MG63 (cell line): ENCODE data around the gene TCF12. TPM values are rescaled to one million over a fixed set of nuclear protein-coding genes. Genes with fewer than 3 reads are reported as not detected.

Experiments used
- DNase-seq: peaks from one replicate; pipeline ENCODE4 v3.0.0-alpha.2; 2020
- H3K27me3 ChIP-seq: fragments of 250-450 bp; sonication (Bioruptor Pico); 2 replicates; pipeline ENCODE4 v1.5.1; 2020; ENCODE audit warnings: mild to moderate bottlenecking, moderate library complexity
- H3K36me3 ChIP-seq: fragments of 250-450 bp; sonication (Bioruptor Pico); 2 replicates; pipeline ENCODE4 v1.5.1; 2020; ENCODE audit warnings: mild to moderate bottlenecking, moderate library complexity
- H3K4me3 ChIP-seq: fragments of 250-450 bp; sonication (Bioruptor Pico); 2 replicates; pipeline ENCODE4 v1.5.1; 2020; ENCODE audit warnings: mild to moderate bottlenecking, moderate library complexity
- H3K9me3 ChIP-seq: fragments of 250-450 bp; sonication (Bioruptor Pico); 2 replicates; pipeline ENCODE4 v1.5.1; 2020; ENCODE audit warnings: mild to moderate bottlenecking, moderate library complexity
- total RNA-seq: library from RNA; depleted of rRNA; stranded (reverse); fragments of >200 nt; shearing (Covaris generic); gene quantifications from 2 replicates; pipeline ENCODE4 v1.2.3, GENCODE V29; 2014; ENCODE audit warnings: low replicate concordance; rRNA removed

Gene TCF12
- total RNA-seq, result 48.8 and 63.6 TPM in 2 replicates

GRCh38 chr15:56918046-56918938 lies at the start of gene TCF12:
TCF12 (plus strand) TSS chr15:56918644; CDS start chr15:56919914, 1,270 bp downstream.
- Histone ChIP-seq H3K27me3 (no peaks in the 10 kb centered on the region), H3K4me3 (peak within 1 kb of the TSS; percentile 98), H3K36me3 (peaks cover 34% of the 10 kb centered on the region), H3K9me3 (no peaks in the 10 kb centered on the region)
- peak; percentile 97 for DNase-seq

- no peak for DNase-seq
- H3K27me3 ChIP-seq, result no peaks in the 10 kb centered on the region
Measured at GRCh38 chr15:56869573-56869972, 48.9 kb upstream of the TCF12 start.

GRCh38 chr15:56871185-56871584 lies 47.3 kb upstream of the TCF12 start:
- peak; percentile 13 for DNase-seq
- no peaks in the 10 kb centered on the region for H3K9me3 ChIP-seq
- no peaks in the 10 kb centered on the region for H3K36me3 ChIP-seq
- no peak overlapping the region for H3K4me3 ChIP-seq
- no peaks in the 10 kb centered on the region for H3K27me3 ChIP-seq

More at GRCh38 chr15:56869573-56869972, 48.9 kb upstream of the TCF12 start:
- Histone ChIP-seq H3K9me3 (no peaks in the 10 kb centered on the region), H3K36me3 (no peaks in the 10 kb centered on the region), H3K4me3 (no peak overlapping the region)

GRCh38 chr15:56871867-56872266 lies 46.6 kb upstream of the TCF12 start:
- no peaks in the 10 kb centered on the region for H3K27me3 ChIP-seq
- DNase-seq, result no peak
- no peaks in the 10 kb centered on the region for H3K36me3 ChIP-seq
- no peak overlapping the region for H3K4me3 ChIP-seq
- no peaks in the 10 kb centered on the region for H3K9me3 ChIP-seq

GRCh38 chr15:56877255-56877970 lies 41.0 kb upstream of the TCF12 start:
- Histone ChIP-seq H3K36me3 (no peaks in the 10 kb centered on the region), H3K4me3 (no peak overlapping the region), H3K27me3 (no peaks in the 10 kb centered on the region), H3K9me3 (no peaks in the 10 kb centered on the region)
- DNase-seq, result no peak

GRCh38 chr15:56879502-56879901 lies 38.9 kb upstream of the TCF12 start:
- H3K4me3 ChIP-seq, result no peak overlapping the region
- H3K9me3 ChIP-seq, result no peaks in the 10 kb centered on the region
- H3K27me3 ChIP-seq, result no peaks in the 10 kb centered on the region
- DNase-seq, result no peak
- H3K36me3 ChIP-seq, result no peaks in the 10 kb centered on the region

GRCh38 chr15:56883088-56883487 lies 35.4 kb upstream of the TCF12 start:
- DNase-seq, result no peak
- Histone ChIP-seq H3K36me3 (no peaks in the 10 kb centered on the region), H3K27me3 (no peaks in the 10 kb centered on the region), H3K4me3 (no peak overlapping the region), H3K9me3 (no peaks in the 10 kb centered on the region)

- H3K4me3 ChIP-seq, result peak overlapping the region; percentile 67
- no peak for DNase-seq
- H3K9me3 ChIP-seq, result no peaks in the 10 kb centered on the region
- H3K27me3 ChIP-seq, result no peaks in the 10 kb centered on the region
- H3K36me3 ChIP-seq, result no peaks in the 10 kb centered on the region
Measured at GRCh38 chr15:56886363-56886931, 32.0 kb upstream of the TCF12 start.

GRCh38 chr15:56886932-56887781 lies 31.3 kb upstream of the TCF12 start:
- H3K4me3 ChIP-seq, result peak overlapping the region; percentile 67
- no peaks in the 10 kb centered on the region for H3K9me3 ChIP-seq
- no peaks in the 10 kb centered on the region for H3K27me3 ChIP-seq
- no peaks in the 10 kb centered on the region for H3K36me3 ChIP-seq
- DNase-seq, result peak; percentile 98

- H3K4me3 ChIP-seq, result peak overlapping the region; percentile 67
- no peak for DNase-seq
- no peaks in the 10 kb centered on the region for H3K27me3 ChIP-seq
Measured at GRCh38 chr15:56887782-56888438, 30.5 kb upstream of the TCF12 start.

GRCh38 chr15:56890038-56890437 lies 28.4 kb upstream of the TCF12 start:
- no peak for DNase-seq
- Histone ChIP-seq H3K9me3 (no peaks in the 10 kb centered on the region), H3K27me3 (no peaks in the 10 kb centered on the region), H3K36me3 (no peaks in the 10 kb centered on the region), H3K4me3 (no peak overlapping the region)

More at GRCh38 chr15:56887782-56888438, 30.5 kb upstream of the TCF12 start:
- no peaks in the 10 kb centered on the region for H3K9me3 ChIP-seq
- no peaks in the 10 kb centered on the region for H3K36me3 ChIP-seq

GRCh38 chr15:56891852-56892440 lies 26.5 kb upstream of the TCF12 start:
- H3K9me3 ChIP-seq, result no peaks in the 10 kb centered on the region
- no peak overlapping the region for H3K4me3 ChIP-seq
- DNase-seq, result no peak
- no peaks in the 10 kb centered on the region for H3K36me3 ChIP-seq
- H3K27me3 ChIP-seq, result no peaks in the 10 kb centered on the region

- DNase-seq, result no peak
- Histone ChIP-seq H3K27me3 (no peaks in the 10 kb centered on the region), H3K9me3 (no peaks in the 10 kb centered on the region), H3K36me3 (no peaks in the 10 kb centered on the region), H3K4me3 (no peak overlapping the region)
Measured at GRCh38 chr15:56892659-56893363, 25.6 kb upstream of the TCF12 start.

- DNase-seq, result no peak
- H3K36me3 ChIP-seq, result no peaks in the 10 kb centered on the region
- H3K27me3 ChIP-seq, result no peaks in the 10 kb centered on the region
- no peaks in the 10 kb centered on the region for H3K9me3 ChIP-seq
- H3K4me3 ChIP-seq, result no peak overlapping the region
Measured at GRCh38 chr15:56893364-56893678, 25.1 kb upstream of the TCF12 start.

GRCh38 chr15:56894601-56895000 lies 23.8 kb upstream of the TCF12 start:
- Histone ChIP-seq H3K27me3 (no peaks in the 10 kb centered on the region), H3K4me3 (no peak overlapping the region), H3K36me3 (no peaks in the 10 kb centered on the region), H3K9me3 (no peaks in the 10 kb centered on the region)
- DNase-seq, result no peak
